ENCODE results near the gene ZNF337.

- no peak for TF ChIP-seq CTCF (IDR thresholded peaks at IDR 0.05)
- no peak for TF ChIP-seq POLR2A (IDR thresholded peaks at IDR 0.05)
Observed at GRCh38 chr20:25683050-25683449, 13.6 kb downstream of the ZNF337 start.
